ENCODE data around the gene HIPK3.

The HIPK3 gene

GRCh38 chr11:33383075-33383919 lies 126.1 kb downstream of the HIPK3 start:
- no peak for TF ChIP-seq USF1 (IDR thresholded peaks at IDR 0.05)
- TF ChIP-seq TCF12 (IDR thresholded peaks at IDR 0.05; ENCODE audit: low read depth): no peak
- no peak for TF ChIP-seq REST (IDR thresholded peaks at IDR 0.05; ENCODE audit: low read depth)
- TF ChIP-seq TEAD4 (IDR thresholded peaks at IDR 0.05): no peak
- TF ChIP-seq EGR1 (IDR thresholded peaks at IDR 0.05): no peak
- TF ChIP-seq CEBPB (IDR thresholded peaks at IDR 0.05): no peak
- no peak for TF ChIP-seq FOXM1 (IDR thresholded peaks at IDR 0.05; ENCODE audit: borderline replicate concordance, low read depth)
- no peak for TF ChIP-seq EP300 (IDR thresholded peaks at IDR 0.05; ENCODE audit: borderline replicate concordance)
- TF ChIP-seq RAD21 (IDR thresholded peaks at IDR 0.05; ENCODE audit: low read depth): no peak
- no peak for TF ChIP-seq MAX (IDR thresholded peaks at IDR 0.05)
- no peak for TF ChIP-seq NFIC (IDR thresholded peaks at IDR 0.05)
- no peak for TF ChIP-seq CREB1 (IDR thresholded peaks at IDR 0.05; ENCODE audit: low read depth)
- no peak for TF ChIP-seq TAF1 (IDR thresholded peaks at IDR 0.05; ENCODE audit: low read depth)
- no peak for TF ChIP-seq ZBTB7A (IDR thresholded peaks at IDR 0.05; ENCODE audit: low read depth)
- TF ChIP-seq YY1 (IDR thresholded peaks at IDR 0.05; ENCODE audit: low read depth): no peak

- TF ChIP-seq TCF12 (IDR thresholded peaks at IDR 0.05; ENCODE audit: low read depth): no peak
- no peak for TF ChIP-seq FOXM1 (IDR thresholded peaks at IDR 0.05; ENCODE audit: borderline replicate concordance, low read depth)
- no peak for TF ChIP-seq RAD21 (IDR thresholded peaks at IDR 0.05; ENCODE audit: low read depth)
- no peak for TF ChIP-seq EP300 (IDR thresholded peaks at IDR 0.05; ENCODE audit: borderline replicate concordance)
- TF ChIP-seq YY1 (IDR thresholded peaks at IDR 0.05; ENCODE audit: low read depth): no peak
- no peak for TF ChIP-seq REST (IDR thresholded peaks at IDR 0.05; ENCODE audit: low read depth)
- TF ChIP-seq MAX (IDR thresholded peaks at IDR 0.05): no peak
- no peak for TF ChIP-seq USF1 (IDR thresholded peaks at IDR 0.05)
- TF ChIP-seq TEAD4 (IDR thresholded peaks at IDR 0.05): no peak
- no peak for TF ChIP-seq CREB1 (IDR thresholded peaks at IDR 0.05; ENCODE audit: low read depth)
- TF ChIP-seq CEBPB (IDR thresholded peaks at IDR 0.05): no peak
- no peak for TF ChIP-seq EGR1 (IDR thresholded peaks at IDR 0.05)
These were observed 126.7 kb downstream of the HIPK3 start for GRCh38 chr11:33383920-33384209.

GRCh38 chr11:33384220-33384619 lies 127.0 kb downstream of the HIPK3 start:
- no peak for TF ChIP-seq RAD21 (IDR thresholded peaks at IDR 0.05; ENCODE audit: low read depth)
- no peak for TF ChIP-seq TCF12 (IDR thresholded peaks at IDR 0.05; ENCODE audit: low read depth)
- TF ChIP-seq CREB1 (IDR thresholded peaks at IDR 0.05; ENCODE audit: low read depth): no peak
- no peak for TF ChIP-seq TAF1 (IDR thresholded peaks at IDR 0.05; ENCODE audit: low read depth)
- TF ChIP-seq YY1 (IDR thresholded peaks at IDR 0.05; ENCODE audit: low read depth): no peak
- TF ChIP-seq EGR1 (IDR thresholded peaks at IDR 0.05): no peak
- no peak for TF ChIP-seq CEBPB (IDR thresholded peaks at IDR 0.05)
- no peak for TF ChIP-seq USF1 (IDR thresholded peaks at IDR 0.05)
- TF ChIP-seq NFIC (IDR thresholded peaks at IDR 0.05): no peak
- TF ChIP-seq MAX (IDR thresholded peaks at IDR 0.05): no peak
- no peak for TF ChIP-seq REST (IDR thresholded peaks at IDR 0.05; ENCODE audit: low read depth)
- TF ChIP-seq FOXM1 (IDR thresholded peaks at IDR 0.05; ENCODE audit: borderline replicate concordance, low read depth): no peak
- TF ChIP-seq EP300 (IDR thresholded peaks at IDR 0.05; ENCODE audit: borderline replicate concordance): no peak
- no peak for TF ChIP-seq TEAD4 (IDR thresholded peaks at IDR 0.05)
- TF ChIP-seq ZBTB7A (IDR thresholded peaks at IDR 0.05; ENCODE audit: low read depth): no peak

Measured in Ishikawa (cell line).